Measurements from ENCODE around the gene ERICH2.
A peak's percentile ranks its signal among the peaks of the same experiment; 100 is the strongest.

The ERICH2 gene

DNA sequence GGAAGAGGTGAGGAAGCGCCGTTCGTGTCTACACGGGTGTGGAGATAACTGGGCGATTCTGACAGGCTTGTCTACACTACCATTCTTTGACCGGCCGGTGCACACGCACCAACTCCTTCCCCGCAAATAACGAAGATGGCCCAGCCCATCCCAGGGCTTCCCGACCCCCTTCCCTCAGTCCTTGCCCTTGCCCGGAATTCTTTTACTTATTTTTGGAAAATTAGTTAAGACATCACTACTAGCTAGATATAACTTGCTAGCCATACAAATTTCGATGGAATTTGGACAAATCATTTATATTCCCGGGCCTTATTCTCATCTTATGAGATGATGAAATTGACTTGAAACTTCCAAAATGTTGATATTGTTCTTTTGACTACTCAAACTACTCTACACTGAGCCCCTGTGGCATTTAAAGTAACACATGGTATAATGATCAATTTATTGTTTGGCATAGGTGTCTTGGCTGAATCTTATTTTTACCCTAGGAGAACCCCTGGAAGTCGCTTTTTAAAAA lies 1.3 kb downstream of the ERICH2 start:
- H3K4me3 ChIP-seq (ENCODE audit: low read length): peak overlapping the region; percentile 38
- no peaks in the 10 kb centered on the region for H3K36me3 ChIP-seq (ENCODE audit: insufficient read depth, low read length)
- H2AFZ ChIP-seq (ENCODE audit: low read depth, low read length): peak overlapping the region; percentile 34
- peaks cover 7% of the 10 kb centered on the region for H3K4me1 ChIP-seq (ENCODE audit: insufficient read depth, low read length)
- no peaks in the 10 kb centered on the region for H3K9me3 ChIP-seq (ENCODE audit: low read length)
- peaks cover 20% of the 10 kb centered on the region for H3K27me3 ChIP-seq (ENCODE audit: insufficient read depth, low read length)

DNA sequence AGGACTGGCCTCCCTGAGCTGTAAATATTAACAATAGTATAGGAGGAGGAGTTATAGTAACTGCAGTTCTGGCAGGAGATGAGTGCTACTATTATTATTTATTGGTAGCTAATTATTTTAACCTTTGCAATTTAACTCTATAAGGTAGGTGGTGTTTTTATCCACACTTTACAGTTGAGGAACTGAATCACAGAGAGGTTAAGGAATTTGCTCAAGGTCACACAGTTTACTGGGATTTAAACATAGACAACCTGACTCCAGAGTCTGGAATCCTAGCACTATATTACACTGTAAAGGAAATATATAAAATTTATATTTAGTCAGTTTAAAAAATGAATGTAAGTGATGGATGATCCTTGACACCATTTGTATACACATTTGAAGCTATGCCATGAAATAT lies 2.1 kb downstream of the ERICH2 start:
- no peaks in the 10 kb centered on the region for H3K9me3 ChIP-seq (ENCODE audit: low read length)
- no peak overlapping the region for H2AFZ ChIP-seq (ENCODE audit: low read depth, low read length)
- H3K4me3 ChIP-seq (ENCODE audit: low read length): no peak overlapping the region
- H3K27me3 ChIP-seq (ENCODE audit: insufficient read depth, low read length): peaks cover 20% of the 10 kb centered on the region
- peaks cover 7% of the 10 kb centered on the region for H3K4me1 ChIP-seq (ENCODE audit: insufficient read depth, low read length)
- no peaks in the 10 kb centered on the region for H3K36me3 ChIP-seq (ENCODE audit: insufficient read depth, low read length)

DNA sequence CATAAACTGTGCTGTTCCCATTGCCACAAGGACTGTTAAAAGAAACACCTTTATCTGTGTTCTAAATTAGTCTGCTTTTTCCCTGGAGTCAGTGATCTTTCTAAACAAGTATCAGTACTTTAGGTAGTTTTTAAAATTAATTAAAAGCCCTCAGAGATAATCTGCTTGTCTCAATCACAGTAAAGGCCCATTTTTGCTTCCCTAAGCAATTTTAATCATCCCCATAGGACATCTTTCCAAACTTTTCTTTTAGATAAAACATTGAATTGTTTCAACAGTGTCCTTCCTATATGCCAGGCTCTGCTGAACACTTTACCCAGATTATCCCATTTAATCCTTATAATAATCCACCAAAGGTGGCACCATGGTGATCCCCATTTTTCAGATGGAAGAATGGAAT lies 3.9 kb downstream of the ERICH2 start:
- H3K27me3 ChIP-seq (ENCODE audit: insufficient read depth, low read length): peaks cover 28% of the 10 kb centered on the region
- H2AFZ ChIP-seq (ENCODE audit: low read depth, low read length): no peak overlapping the region
- no peaks in the 10 kb centered on the region for H3K36me3 ChIP-seq (ENCODE audit: insufficient read depth, low read length)
- H3K4me1 ChIP-seq (ENCODE audit: insufficient read depth, low read length): peaks cover 7% of the 10 kb centered on the region
- no peak overlapping the region for H3K4me3 ChIP-seq (ENCODE audit: low read length)
- no peaks in the 10 kb centered on the region for H3K9me3 ChIP-seq (ENCODE audit: low read length)

DNA sequence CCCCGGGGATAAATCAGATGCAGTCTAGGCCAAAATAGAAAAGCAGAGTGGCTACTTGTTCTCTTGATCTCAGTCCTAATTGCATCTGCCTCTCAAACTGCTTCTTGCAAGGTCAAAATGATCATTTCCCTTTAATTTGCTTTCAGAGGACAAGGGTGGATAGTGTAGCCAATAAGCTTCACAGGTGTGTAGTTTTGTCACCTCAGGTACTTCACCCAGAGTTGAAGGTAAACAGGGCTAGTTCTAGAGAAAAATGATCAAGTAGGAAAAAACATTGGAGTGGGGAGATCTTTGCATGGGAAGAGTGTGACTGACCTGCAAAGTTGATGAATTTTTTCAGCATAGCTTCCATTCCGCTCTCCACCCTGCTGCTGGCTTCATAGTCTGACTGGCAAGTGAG lies 8.7 kb downstream of the ERICH2 start:
- peaks cover 14% of the 10 kb centered on the region for H3K27me3 ChIP-seq (ENCODE audit: insufficient read depth, low read length)
- H2AFZ ChIP-seq (ENCODE audit: low read depth, low read length): no peak overlapping the region
- H3K36me3 ChIP-seq (ENCODE audit: insufficient read depth, low read length): no peaks in the 10 kb centered on the region
- no peaks in the 10 kb centered on the region for H3K4me1 ChIP-seq (ENCODE audit: insufficient read depth, low read length)
- H3K9me3 ChIP-seq (ENCODE audit: low read length): no peaks in the 10 kb centered on the region
- no peak overlapping the region for H3K4me3 ChIP-seq (ENCODE audit: low read length)

DNA sequence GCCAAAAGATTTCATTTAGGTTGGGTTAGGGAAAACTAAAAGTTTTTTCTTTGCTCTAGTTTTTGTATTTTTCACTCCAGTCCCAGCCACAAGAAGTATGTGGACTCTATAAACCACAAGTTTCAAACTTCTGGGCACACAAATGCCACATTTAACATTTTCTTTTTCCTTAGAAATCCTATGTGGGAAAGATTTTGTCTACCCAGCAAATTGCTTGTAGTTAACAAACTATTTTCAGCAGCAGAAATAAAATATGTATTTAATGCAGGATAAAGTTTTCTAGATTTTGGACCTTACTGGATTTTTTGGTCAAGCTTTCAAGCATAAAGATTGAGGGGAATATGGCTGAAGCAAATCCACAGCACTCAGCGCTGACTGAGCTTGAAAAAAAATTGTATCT lies 9.1 kb downstream of the ERICH2 start:
- Histone ChIP-seq H3K4me1 (ENCODE audit: insufficient read depth, low read length) (no peaks in the 10 kb centered on the region), H3K4me3 (ENCODE audit: low read length) (no peak overlapping the region), H3K9me3 (ENCODE audit: low read length) (no peaks in the 10 kb centered on the region), H2AFZ (ENCODE audit: low read depth, low read length) (no peak overlapping the region), H3K36me3 (ENCODE audit: insufficient read depth, low read length) (no peaks in the 10 kb centered on the region), H3K27me3 (ENCODE audit: insufficient read depth, low read length) (peaks cover 14% of the 10 kb centered on the region)

DNA sequence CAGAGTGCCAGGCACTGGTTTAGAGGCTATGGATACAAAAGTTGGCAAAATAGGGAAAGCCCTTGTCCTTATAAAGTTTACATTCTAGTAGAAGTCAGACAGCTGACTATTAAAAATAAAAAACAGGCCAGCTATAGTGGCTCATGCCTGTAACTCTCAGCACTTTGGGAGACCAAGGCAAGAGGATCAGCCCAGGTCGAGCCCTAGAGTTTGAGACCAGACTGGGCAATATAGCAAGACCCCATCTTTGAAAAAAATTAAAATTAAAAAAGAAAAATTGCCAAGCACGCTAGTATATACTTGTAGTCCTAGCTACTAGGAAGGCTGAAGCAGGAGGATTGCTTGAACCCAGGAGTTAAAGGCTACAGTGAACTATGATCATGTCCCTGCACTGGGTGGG lies 12.5 kb downstream of the ERICH2 start:
- Histone ChIP-seq H3K36me3 (ENCODE audit: insufficient read depth, low read length) (no peaks in the 10 kb centered on the region), H2AFZ (ENCODE audit: low read depth, low read length) (no peak overlapping the region), H3K4me3 (ENCODE audit: low read length) (no peak overlapping the region)

DNA sequence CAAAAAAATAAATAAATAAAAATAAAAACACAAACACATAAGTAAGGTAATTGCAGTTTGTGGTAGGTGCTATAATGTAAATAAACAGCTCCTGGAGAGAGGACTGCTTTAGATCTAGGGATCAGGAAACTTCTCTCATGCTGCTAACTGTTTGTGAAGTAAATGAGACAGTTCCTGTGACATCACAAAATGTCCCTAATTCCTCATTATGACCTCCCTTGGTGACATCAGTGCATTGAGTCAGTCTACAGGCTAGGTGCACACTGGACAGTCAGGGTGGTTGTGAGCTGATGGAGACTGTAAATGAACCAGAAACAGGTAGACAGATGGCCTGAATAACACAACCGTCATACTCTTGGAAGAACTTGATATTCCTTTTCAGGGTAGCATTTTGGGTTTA lies 13.4 kb downstream of the ERICH2 start:
- no peaks in the 10 kb centered on the region for H3K9me3 ChIP-seq (ENCODE audit: low read length)
- no peak overlapping the region for H3K4me3 ChIP-seq (ENCODE audit: low read length)
- no peaks in the 10 kb centered on the region for H3K4me1 ChIP-seq (ENCODE audit: insufficient read depth, low read length)
- H2AFZ ChIP-seq (ENCODE audit: low read depth, low read length): no peak overlapping the region
- no peaks in the 10 kb centered on the region for H3K36me3 ChIP-seq (ENCODE audit: insufficient read depth, low read length)
- peaks cover 7% of the 10 kb centered on the region for H3K27me3 ChIP-seq (ENCODE audit: insufficient read depth, low read length)

More for the DNA sequence above, 12.5 kb downstream of the ERICH2 start:
- H3K9me3 ChIP-seq (ENCODE audit: low read length): no peaks in the 10 kb centered on the region
- no peaks in the 10 kb centered on the region for H3K4me1 ChIP-seq (ENCODE audit: insufficient read depth, low read length)
- peaks cover 7% of the 10 kb centered on the region for H3K27me3 ChIP-seq (ENCODE audit: insufficient read depth, low read length)

DNA sequence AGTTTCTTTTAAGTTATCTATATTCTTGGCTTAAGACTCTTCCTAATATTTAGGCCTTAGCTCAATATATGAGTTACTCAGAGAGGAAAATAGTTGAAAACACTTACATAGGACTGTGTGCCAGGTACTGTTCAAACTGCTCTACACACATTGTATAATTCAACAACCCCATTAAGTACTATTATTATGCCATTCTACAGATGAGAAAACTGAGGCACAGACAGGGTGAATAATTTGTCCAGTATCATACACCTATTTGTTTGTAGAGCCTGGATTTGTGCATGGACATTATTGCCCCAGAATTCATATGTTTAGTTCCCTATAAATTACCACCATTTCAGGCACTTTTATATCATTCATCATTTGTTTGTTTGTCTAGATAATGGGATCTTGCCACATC lies 28.8 kb downstream of the ERICH2 start:
- no peaks in the 10 kb centered on the region for H3K36me3 ChIP-seq (ENCODE audit: insufficient read depth, low read length)
- peaks cover 5% of the 10 kb centered on the region for H3K27me3 ChIP-seq (ENCODE audit: insufficient read depth, low read length)
- H3K4me1 ChIP-seq (ENCODE audit: insufficient read depth, low read length): no peaks in the 10 kb centered on the region
- no peak overlapping the region for H2AFZ ChIP-seq (ENCODE audit: low read depth, low read length)
- H3K4me3 ChIP-seq (ENCODE audit: low read length): no peak overlapping the region
- H3K9me3 ChIP-seq (ENCODE audit: low read length): no peaks in the 10 kb centered on the region

DNA sequence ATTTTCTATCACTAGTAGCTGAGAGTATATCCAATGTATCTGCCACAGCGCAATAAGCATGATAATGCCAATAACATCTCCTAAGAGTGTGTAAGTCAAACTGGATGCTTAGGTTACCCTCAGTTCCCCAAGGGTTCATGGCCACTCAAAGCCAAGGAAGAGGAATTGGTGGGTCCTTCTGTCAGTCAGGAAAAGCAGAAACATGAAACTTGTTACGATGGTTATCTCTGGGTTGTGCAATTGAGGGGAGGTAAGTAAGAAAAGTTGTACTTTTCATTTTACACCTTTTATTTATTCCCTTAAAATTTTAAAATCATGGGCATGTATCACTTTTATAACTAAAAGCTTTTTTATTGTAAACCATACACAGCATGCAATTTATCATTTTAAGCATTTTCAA lies 36.4 kb downstream of the ERICH2 start:
- no peaks in the 10 kb centered on the region for H3K4me1 ChIP-seq (ENCODE audit: insufficient read depth, low read length)
- H2AFZ ChIP-seq (ENCODE audit: low read depth, low read length): no peak overlapping the region
- H3K4me3 ChIP-seq (ENCODE audit: low read length): no peak overlapping the region
- H3K9me3 ChIP-seq (ENCODE audit: low read length): no peaks in the 10 kb centered on the region
- H3K27me3 ChIP-seq (ENCODE audit: insufficient read depth, low read length): peaks cover 7% of the 10 kb centered on the region
- no peaks in the 10 kb centered on the region for H3K36me3 ChIP-seq (ENCODE audit: insufficient read depth, low read length)

DNA sequence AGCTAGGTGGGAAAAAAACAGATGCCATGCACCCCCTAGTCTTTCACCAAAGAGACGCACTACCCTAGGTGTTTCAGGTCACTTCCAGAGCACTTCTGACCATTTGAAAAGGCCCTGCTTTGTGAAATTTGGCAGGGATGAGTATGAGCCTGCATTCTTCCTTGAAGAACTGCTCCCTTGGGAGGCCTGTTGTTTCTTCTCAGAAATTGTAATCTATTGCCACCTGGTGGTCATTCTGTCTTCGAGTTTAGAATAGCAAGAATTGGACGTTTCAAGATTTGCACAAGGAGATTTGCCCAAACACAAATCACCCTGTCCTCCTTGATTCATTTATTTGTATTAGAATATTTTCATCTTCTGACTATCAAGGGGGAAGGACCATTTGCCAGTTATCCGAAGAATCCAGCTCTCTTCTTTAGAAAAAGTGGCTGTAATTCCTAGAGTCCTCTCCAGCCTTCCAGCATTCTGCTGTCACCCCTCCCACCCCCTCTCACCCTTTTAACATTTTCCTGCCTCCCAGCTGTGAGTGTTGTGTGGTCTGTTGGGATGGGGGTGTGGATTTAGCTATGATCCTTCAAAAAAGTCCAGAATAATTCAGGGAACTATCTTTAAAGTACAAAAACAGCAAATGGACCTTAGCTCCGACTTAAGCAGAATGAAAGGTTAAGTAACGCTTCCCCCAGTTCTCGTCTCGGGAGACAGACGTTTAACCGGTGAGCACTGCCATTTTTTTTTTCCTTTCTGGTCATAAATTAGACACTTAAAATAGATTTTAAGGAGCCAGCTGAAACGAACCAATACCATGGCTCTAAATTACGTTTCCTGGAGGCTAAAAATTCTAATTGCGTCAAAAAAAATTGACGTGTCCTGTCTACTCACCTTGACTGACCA lies 42.8 kb downstream of the ERICH2 start:
- Histone ChIP-seq H3K4me3 (ENCODE audit: low read length) (no peak overlapping the region), H3K9me3 (ENCODE audit: low read length) (no peaks in the 10 kb centered on the region), H3K27me3 (ENCODE audit: insufficient read depth, low read length) (peaks cover 53% of the 10 kb centered on the region), H2AFZ (ENCODE audit: low read depth, low read length) (no peak overlapping the region), H3K36me3 (ENCODE audit: insufficient read depth, low read length) (no peaks in the 10 kb centered on the region), H3K4me1 (ENCODE audit: insufficient read depth, low read length) (peaks cover 13% of the 10 kb centered on the region)

DNA sequence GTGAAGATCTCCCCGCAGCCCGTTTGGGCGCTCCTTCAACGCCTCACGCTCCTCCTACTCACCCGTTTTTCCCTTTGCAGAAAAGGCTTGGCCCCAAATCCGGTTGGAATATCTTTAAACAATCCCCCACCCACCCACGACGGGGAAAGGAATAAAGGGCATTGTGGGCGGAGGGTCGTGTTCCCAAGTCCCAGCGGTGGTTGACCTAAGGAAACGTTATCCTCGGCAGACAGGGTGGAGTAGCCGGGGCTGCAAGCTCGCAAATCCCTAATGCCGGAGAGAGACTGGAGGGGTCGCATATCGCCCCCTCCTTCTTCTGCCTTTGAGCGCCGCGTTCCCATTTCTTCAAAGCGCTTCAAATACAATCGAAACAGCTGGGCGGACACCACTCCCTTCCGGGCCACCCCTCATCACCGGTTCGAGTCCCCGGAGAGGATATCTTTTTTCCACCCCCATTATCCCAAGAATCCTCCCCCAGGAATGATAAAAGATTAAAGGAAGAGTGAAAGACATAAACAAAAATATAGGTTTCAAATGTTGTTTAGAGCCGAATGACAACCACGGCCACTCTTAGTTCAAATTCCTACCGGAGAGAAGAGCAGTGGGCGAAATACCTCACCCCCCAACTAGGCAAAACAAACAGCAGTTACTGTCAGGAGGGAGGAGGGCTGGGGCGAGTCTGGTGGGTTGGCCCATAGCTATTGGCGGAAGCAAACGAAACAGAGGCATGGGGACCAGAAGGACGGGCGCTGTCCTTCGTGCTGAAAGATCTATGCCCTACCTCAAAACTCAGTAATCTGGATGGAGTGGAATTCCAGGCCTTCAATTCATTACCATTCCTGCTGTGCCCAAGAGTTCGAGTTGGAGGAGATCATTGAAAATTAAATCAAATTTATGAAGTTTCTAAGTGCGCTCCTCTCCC lies 43.7 kb downstream of the ERICH2 start:
- peaks cover 62% of the 10 kb centered on the region for H3K27me3 ChIP-seq (ENCODE audit: insufficient read depth, low read length)
- H3K4me3 ChIP-seq (ENCODE audit: low read length): no peak overlapping the region
- H3K9me3 ChIP-seq (ENCODE audit: low read length): no peaks in the 10 kb centered on the region
- peaks cover 21% of the 10 kb centered on the region for H3K4me1 ChIP-seq (ENCODE audit: insufficient read depth, low read length)
- H3K36me3 ChIP-seq (ENCODE audit: insufficient read depth, low read length): no peaks in the 10 kb centered on the region
- no peak overlapping the region for H2AFZ ChIP-seq (ENCODE audit: low read depth, low read length)

DNA sequence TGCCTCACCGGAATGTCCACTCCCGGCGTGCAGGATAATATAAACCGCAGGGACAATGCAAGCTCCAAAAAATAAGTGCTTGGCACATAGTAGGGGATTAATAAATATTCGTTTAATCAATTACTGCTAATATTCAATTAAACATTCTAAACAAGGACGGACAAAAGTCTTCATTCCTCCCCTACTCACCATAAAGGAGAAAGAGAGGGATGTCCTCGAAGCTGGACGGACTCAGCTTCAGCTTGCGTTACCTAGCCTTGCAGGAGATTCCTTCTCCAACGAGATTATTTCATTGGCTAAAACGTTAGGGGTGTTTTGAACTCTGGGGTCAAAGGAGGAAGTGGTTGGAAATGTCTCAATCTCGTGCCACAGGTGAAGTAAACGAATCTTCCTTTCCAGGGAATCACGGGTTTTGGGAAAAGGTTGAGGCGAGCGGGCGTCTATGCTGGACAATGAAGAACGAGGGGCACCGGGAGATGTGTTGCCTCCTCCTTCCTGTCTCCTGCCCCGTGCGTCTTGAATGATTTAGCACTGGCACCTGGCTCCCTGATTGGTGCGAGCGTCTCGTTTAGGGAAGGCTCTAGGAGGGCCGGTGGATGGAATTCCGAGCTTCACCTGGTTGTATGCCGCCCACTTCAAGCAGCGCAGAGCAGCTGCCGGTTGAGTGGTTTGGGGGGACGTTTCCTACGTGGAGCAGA lies 44.5 kb downstream of the ERICH2 start:
- Histone ChIP-seq H2AFZ (ENCODE audit: low read depth, low read length) (no peak overlapping the region), H3K27me3 (ENCODE audit: insufficient read depth, low read length) (peaks cover 64% of the 10 kb centered on the region), H3K4me3 (ENCODE audit: low read length) (no peak overlapping the region), H3K4me1 (ENCODE audit: insufficient read depth, low read length) (peaks cover 21% of the 10 kb centered on the region), H3K9me3 (ENCODE audit: low read length) (no peaks in the 10 kb centered on the region), H3K36me3 (ENCODE audit: insufficient read depth, low read length) (no peaks in the 10 kb centered on the region)

Measured in neuron (in vitro differentiated cells).